Kidney capillary endothelial cell (primary cell): Measurements from ENCODE around the gene SFPQ.
"Not testable (repeated sequence)": the region's sequence is repeated elsewhere in the genome, so short reads cannot be mapped to it uniquely, and the experiment has no call there.

Source experiments
- DNase-seq: peaks from one replicate; pipeline ENCODE4 v3.0.0-alpha.2; 2018; ENCODE audit warnings: low spot score

Gene SFPQ

DNA sequence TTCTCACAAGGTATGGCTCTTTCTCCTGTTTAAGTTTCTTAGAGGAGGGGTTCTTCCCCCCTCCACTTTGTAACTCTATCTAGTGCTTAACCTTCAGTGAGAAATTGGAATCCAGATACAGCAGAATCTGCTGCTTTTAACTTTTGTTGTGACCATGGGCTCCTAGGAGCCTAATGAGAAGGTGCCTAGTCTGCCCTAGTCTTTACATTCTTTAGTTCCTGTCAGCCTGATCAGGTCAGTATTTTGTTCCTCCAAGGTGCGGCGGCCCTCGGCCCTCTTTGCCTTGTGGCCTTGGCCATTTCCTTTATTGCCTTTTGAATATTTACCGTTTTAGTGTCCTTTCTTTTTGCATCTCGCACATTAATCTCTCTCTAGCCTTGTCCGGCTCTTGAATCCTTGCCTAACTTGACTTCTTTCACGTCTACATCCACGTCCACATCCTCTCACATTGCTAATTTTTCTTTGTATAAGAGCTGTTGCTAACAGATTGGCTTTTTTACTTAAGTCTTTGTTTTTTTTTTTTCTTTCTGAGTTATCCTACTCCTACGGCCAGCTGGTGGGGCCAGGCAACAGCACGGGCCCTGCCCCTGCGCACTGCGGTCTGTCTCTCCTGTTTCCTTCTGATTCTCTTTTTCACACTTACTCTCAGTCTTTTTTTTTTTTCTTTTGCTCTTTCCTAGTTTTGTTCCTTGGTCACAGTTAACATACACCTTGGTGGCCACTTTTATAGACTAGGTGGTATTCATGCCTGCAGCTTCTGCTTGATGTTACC, 49.0 kb downstream of the SFPQ start:
- no peak for DNase-seq

DNA sequence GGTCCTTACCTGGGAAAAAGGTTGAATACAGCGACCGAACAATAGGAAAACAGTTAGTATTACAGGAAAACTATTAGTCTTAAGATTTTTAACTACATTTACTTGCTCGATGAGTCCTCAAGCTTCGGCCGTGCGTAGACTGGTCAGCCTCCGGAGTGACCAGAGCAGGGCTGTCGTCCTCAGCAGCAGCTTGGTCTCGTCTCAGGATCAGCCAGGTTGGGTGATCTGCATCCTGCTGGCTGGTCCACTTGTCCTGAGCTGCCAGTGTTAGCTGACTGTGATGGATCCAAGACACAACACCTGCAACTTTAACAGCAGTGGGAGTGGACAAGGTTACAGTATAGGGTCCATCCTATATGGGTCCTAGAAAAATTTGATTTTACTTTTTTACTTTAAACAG, 50.2 kb downstream of the SFPQ start:
- DNase-seq, result not testable (repeated sequence)

DNA sequence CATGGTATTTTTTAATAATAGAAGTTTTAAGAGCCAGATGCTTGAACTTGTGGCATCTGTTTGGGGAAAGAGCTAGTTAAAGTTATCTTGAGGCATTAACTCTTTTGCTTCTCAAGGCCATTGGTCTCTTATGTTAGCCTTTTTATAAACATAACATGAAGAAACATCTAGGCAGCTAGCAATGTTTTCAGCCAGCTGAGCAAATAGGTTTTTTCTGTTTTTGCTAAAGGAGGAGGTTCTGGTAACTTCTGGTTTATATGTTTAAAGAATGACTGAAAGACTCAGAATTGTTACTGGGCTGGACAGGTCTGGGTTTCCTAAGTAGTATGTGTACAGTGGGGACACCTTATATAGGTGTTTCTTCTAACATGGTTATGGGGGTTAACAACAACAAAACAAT, 50.7 kb downstream of the SFPQ start:
- DNase-seq, result not testable (repeated sequence)

DNA sequence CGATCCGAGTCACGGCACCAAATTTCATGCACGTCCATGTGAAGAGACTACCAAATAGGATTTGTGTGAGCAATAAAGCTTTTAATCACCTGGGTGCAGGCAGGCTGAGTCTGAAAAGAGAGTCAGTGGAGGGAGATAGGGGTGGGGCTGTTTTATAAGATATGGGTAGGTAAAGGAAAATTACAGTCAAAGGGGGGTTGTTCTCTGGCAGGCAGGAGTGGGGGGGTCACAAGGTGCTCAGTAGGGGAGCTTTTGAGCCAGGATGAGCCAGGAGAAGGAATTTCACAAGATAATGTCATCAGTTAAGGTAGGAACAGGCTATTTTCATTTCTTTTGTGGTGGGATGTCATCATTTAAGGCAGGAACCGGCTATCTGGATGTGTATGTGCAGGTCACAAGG, 55.4 kb downstream of the SFPQ start:
- not testable (repeated sequence) for DNase-seq

DNA sequence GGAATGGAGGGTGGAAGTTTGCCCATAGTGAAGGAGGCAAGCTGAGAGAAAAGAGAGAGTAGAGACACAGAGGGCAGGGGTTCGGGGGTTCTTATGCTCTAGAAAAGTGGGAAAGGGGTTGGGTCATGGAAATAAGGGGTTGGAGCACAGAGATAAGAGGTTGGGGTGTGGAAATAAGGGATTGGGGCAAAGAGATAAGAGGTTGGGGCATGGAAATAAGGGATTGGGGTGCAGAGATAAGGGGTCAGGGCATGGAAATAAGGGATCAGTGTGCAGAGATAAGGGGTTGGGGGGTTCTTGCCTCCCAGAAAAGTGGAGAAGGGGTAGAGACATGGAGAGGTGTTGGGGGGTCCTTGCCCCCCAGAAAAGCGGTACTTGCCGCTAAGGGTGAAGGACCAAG, 56.2 kb downstream of the SFPQ start:
- no peak for DNase-seq
